ENCODE measurements around the gene TPH1.

The TPH1 gene

GRCh38 chr11:18046116-18046777 is at the start of gene TPH1:
Gene TPH1 (minus strand): TSS chr11:18046269. CDS start chr11:18040762, 5,507 bp downstream.
- peak; percentile 2 for DNase-seq

- DNase-seq = no peak
These were observed 47.9 kb upstream of the TPH1 start for GRCh38 chr11:18093959-18094358.

GRCh38 chr11:18091731-18092130 is 45.7 kb upstream of the TPH1 start:
- DNase-seq = no peak

- no peak for DNase-seq
These were observed 42.9 kb upstream of the TPH1 start for GRCh38 chr11:18088966-18089365.

- DNase-seq = no peak
These were observed 42.3 kb upstream of the TPH1 start for GRCh38 chr11:18088366-18088765.

GRCh38 chr11:18081551-18081950 is 35.5 kb upstream of the TPH1 start:
- no peak for DNase-seq

GRCh38 chr11:18080451-18080850 is 34.4 kb upstream of the TPH1 start:
- no peak for DNase-seq

GRCh38 chr11:18078909-18079308 is 32.8 kb upstream of the TPH1 start:
- no peak for DNase-seq

GRCh38 chr11:18075444-18075843 is 29.4 kb upstream of the TPH1 start:
- DNase-seq = no peak

- DNase-seq = no peak
These were observed 25.1 kb upstream of the TPH1 start for GRCh38 chr11:18071098-18071705.

- no peak for DNase-seq
These were observed 21.3 kb upstream of the TPH1 start for GRCh38 chr11:18067372-18067771.

GRCh38 chr11:18066626-18067025 is 20.6 kb upstream of the TPH1 start:
- no peak for DNase-seq

- DNase-seq = no peak
These were observed 19.5 kb upstream of the TPH1 start for GRCh38 chr11:18065572-18065971.

- DNase-seq = peak; percentile 15
These were observed 18.5 kb upstream of the TPH1 start for GRCh38 chr11:18064450-18065054.

GRCh38 chr11:18063862-18064434 is 17.9 kb upstream of the TPH1 start:
- no peak for DNase-seq

- DNase-seq = no peak
These were observed 17.1 kb upstream of the TPH1 start for GRCh38 chr11:18063125-18063524.

GRCh38 chr11:18061351-18061750 is 15.3 kb upstream of the TPH1 start:
- DNase-seq = no peak

- no peak for DNase-seq
These were observed 10.6 kb upstream of the TPH1 start for GRCh38 chr11:18056561-18057181.

GRCh38 chr11:18054511-18055103 is 8.5 kb upstream of the TPH1 start:
- no peak for DNase-seq

GRCh38 chr11:18050848-18051247 is 4.8 kb upstream of the TPH1 start:
- no peak for DNase-seq

GRCh38 chr11:18036456-18036855 is 9.6 kb downstream of the TPH1 start:
- no peak for DNase-seq

- DNase-seq = no peak
These were observed 18.6 kb downstream of the TPH1 start for GRCh38 chr11:18027475-18027874.

- DNase-seq = no peak
These were observed 23.6 kb downstream of the TPH1 start for GRCh38 chr11:18022419-18022818.

Measured in kidney glomerular epithelial cell (primary cell).